Naive thymus-derived CD8-positive, alpha-beta T cell (primary cell): Measurements from ENCODE around the gene NRN1. TPM values are rescaled to one million over a fixed set of nuclear protein-coding genes. Genes with fewer than 3 reads are reported as not detected.

Experiments
- ATAC-seq, 2 donors: fragments of 150-1000 bp; cut with Tn5 transposase in 1 of 2; sonication (Bioruptor Pico), chemical (Tn5 transposase) in 1 of 2; 1 replicate in 1 of 2; 2 replicates in 1 of 2; pipeline ENCODE4 v1.10.0; 2021; ENCODE audit warnings: mild to moderate bottlenecking in 2 of 2, moderate library complexity in 2 of 2
- POLR2A ChIA-PET: fragments of 350-600 bp; sonication (Branson Sonifier 250); formaldehyde crosslinking; loops from one replicate; lab custom pipeline; 2021; ENCODE audit warnings: antibody characterized with exemption; lab: Charles Lee
- DNase-seq, 10 donors: peaks; one replicate each; pipeline versions ENCODE4 v3.0.0 to v3.0.0-alpha.2; 2020 to 2022
- H3K27ac Mint-ChIP-seq, 10 donors: one replicate each; pipeline ENCODE4 v1.8.0; 2020 to 2022; ENCODE audit warnings: mild to moderate bottlenecking in 10 of 10, mixed read lengths in 10 of 10, moderate library complexity in 4 of 10, inconsistent platforms in 1 of 10
- H3K27me3 Mint-ChIP-seq, 5 donors: one replicate each; pipeline ENCODE4 v1.8.0; 2021 to 2022; ENCODE audit warnings: mixed read lengths in 5 of 5
- H3K36me3 Mint-ChIP-seq, 3 donors: one replicate each; pipeline ENCODE4 v1.8.0; 2020 to 2022; ENCODE audit warnings: mixed read lengths in 3 of 3, mild to moderate bottlenecking in 2 of 3, inconsistent platforms in 1 of 3
- H3K4me1 Mint-ChIP-seq, 4 donors: one replicate each; pipeline ENCODE4 v1.8.0; 2021 to 2022; ENCODE audit warnings: mixed read lengths in 4 of 4
- H3K4me3 Mint-ChIP-seq, 10 donors: one replicate each; pipeline ENCODE4 v1.8.0; 2020 to 2022; ENCODE audit warnings: mild to moderate bottlenecking in 10 of 10, mixed read lengths in 10 of 10, moderate library complexity in 6 of 10, inconsistent platforms in 1 of 10
- H3K9me3 Mint-ChIP-seq, 9 donors: one replicate each; pipeline ENCODE4 v1.8.0; 2020 to 2022; ENCODE audit warnings: mixed read lengths in 9 of 9, mild to moderate bottlenecking in 3 of 9, inconsistent platforms in 1 of 9, moderate library complexity in 1 of 9
- polyA plus RNA-seq, 3 donors: library from polyadenylated mRNA; unstranded; fragments of 300-500 nt; fragmentation: Illumina TruSeq; gene quantifications; one replicate each; pipeline ENCODE4 v1.2.3, GENCODE V29; 2021
- total RNA-seq, 8 experiments: library from RNA in 2 of 8; stranded (reverse) in 2 of 8; gene quantifications; one replicate each; pipeline ENCODE4 v1.2.3 and lab custom pipeline; 2021 to 2026

Gene NRN1
- total and polyA plus RNA-seq, 5 experiments from 2014 or later = 0.11 to 0.65 (median 0.13) TPM; not detected in 2

DNA sequence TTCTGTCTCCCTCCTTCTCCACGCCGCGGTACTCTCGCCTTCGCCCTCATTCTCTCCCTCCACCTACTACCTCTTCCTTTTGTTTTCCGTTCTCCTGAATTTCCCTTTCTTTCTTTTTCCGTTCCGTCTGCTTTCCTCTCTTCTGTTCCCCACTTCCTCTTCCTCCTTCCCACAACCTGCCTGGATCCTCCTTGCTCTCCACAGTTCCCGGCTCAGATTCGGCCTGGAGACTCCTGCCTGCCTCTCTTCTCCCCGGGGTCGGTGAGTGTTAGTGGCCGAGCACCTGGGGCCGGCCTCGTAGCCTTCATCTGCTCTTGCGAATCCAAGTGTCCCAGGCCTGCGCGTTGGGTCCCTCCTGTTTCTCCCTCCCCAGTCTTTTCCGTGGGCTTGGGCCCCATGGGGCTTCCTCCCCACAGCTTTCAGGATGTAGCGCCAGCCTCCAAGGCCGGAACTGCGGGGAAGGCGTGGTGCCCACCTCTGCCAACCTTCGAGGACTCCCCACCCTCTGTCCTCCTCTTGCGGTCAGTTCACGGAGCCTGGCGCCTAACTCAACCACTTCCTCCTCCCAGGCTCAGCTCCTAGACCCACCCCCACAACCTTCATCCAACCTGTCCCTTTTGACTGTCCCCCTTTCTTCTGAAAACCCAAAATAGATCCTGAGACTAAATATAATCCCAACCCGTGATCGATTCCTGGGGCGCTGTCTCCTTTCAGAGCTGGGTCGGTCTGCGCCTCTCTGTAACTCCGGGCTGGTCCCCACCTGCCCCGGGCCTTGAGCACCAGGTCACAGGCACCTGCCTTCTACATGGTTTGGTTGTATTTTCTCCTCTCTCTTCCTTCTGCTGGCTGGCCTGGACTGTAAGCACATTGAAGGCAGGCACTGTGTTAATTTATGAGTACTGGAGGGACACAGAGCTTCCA, 6.8 kb downstream of the NRN1 start:
- no peak for ATAC-seq
- peaks cover 49 to 90% (median 75%) of the 10 kb centered on the region in 4 donors for H3K4me1 Mint-ChIP-seq
- H3K9me3 Mint-ChIP-seq = peaks cover 0 to 35% (median 9%) of the 10 kb centered on the region in 9 donors
- POLR2A ChIA-PET = no interaction called here
- H3K27me3 Mint-ChIP-seq = peaks cover 61 to 98% (median 75%) of the 10 kb centered on the region in 5 donors
- H3K4me3 Mint-ChIP-seq = peak overlapping the region; percentile 15 to 73 (median 42)
- DNase-seq = peak in 2 of 10 donors; percentile 12
- peaks cover 2 to 27% (median 15%) of the 10 kb centered on the region in 3 donors for H3K36me3 Mint-ChIP-seq
- peak overlapping the region in 5 of 10 donors; percentile 13 to 78 (median 70) for H3K27ac Mint-ChIP-seq

GRCh38 chr6:5998711-5999687, 7.7 kb downstream of the NRN1 start:
- Mint-ChIP-seq H3K4me3 (peak overlapping the region; percentile 12 to 87 (median 66)), H3K9me3 (peaks cover 0 to 31% (median 9%) of the 10 kb centered on the region in 9 donors)
- POLR2A ChIA-PET = interaction anchor here (1.7 kb wide), 1 partner anchor 13 kb away, joined by 4 read pairs; no protein-coding TSS in a partner anchor

GRCh38 chr6:5998236-5998635, 8.5 kb downstream of the NRN1 start:
- no peak for ATAC-seq
- H3K36me3 Mint-ChIP-seq = peaks cover 4 to 33% (median 16%) of the 10 kb centered on the region in 3 donors
- peak in 1 of 10 donors; percentile 19 for DNase-seq
- peak overlapping the region; percentile 3 to 93 (median 72) for H3K4me3 Mint-ChIP-seq
- H3K27ac Mint-ChIP-seq = peak overlapping the region in 3 of 10 donors; percentile 37 to 60 (median 48)
- H3K4me1 Mint-ChIP-seq = peaks cover 47 to 87% (median 75%) of the 10 kb centered on the region in 4 donors
- peaks cover 0 to 32% (median 14%) of the 10 kb centered on the region in 9 donors for H3K9me3 Mint-ChIP-seq
- H3K27me3 Mint-ChIP-seq = peaks cover 71 to 100% (median 79%) of the 10 kb centered on the region in 5 donors
- POLR2A ChIA-PET = interaction anchor here (0.7 to 1.7 kb wide), 2 partner anchors 9 to 12 kb away, joined by 3 to 4 read pairs; no protein-coding TSS in a partner anchor

More at GRCh38 chr6:5998711-5999687, 7.7 kb downstream of the NRN1 start:
- Mint-ChIP-seq H3K27me3 (peaks cover 65 to 98% (median 74%) of the 10 kb centered on the region in 5 donors), H3K27ac (peak overlapping the region in 4 of 10 donors; percentile 41 to 80 (median 65)), H3K4me1 (peaks cover 46 to 87% (median 74%) of the 10 kb centered on the region in 4 donors), H3K36me3 (peaks cover 2 to 30% (median 10%) of the 10 kb centered on the region in 3 donors)
- DNase-seq (peak in 3 of 10 donors; percentile 22 to 30 (median 23)), ATAC-seq (peak in 1 of 2 donors; percentile 11)

DNA sequence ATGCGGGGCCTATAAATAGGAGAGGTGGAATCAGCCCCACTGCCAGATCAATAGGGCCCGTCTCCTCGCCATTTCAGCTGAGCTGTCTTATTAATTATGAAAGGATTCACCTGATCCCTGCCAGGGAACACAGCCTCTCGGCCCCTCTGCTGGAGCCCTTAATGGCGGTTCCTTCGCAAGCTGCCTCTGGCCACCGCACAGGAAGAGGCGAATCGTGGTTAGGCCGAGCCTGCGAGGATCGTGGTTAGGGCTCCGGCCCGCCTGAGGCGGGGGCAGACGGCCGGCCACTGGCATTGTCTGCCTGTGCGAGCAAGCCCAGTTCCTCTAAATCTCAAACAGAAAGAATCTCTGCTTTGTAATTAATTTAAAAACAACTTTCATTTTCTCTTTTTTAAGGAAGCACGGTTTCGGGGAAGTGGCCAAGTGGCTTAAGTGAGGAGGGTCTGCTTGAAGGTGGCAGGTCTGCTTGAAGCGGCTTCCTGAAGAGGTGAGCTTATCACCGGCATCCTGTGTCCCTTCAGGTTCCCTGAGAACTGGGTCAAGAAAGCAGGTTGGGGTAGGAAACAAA, 9.2 kb downstream of the NRN1 start:
- peak overlapping the region; percentile 70 to 95 (median 88) for H3K4me3 Mint-ChIP-seq
- peaks cover 70 to 100% (median 82%) of the 10 kb centered on the region in 5 donors for H3K27me3 Mint-ChIP-seq
- H3K4me1 Mint-ChIP-seq = peaks cover 43 to 80% (median 68%) of the 10 kb centered on the region in 4 donors
- ATAC-seq (no peak), DNase-seq (peak in 3 of 10 donors; percentile 26 to 37 (median 30))
- POLR2A ChIA-PET = interaction anchor here (0.7 to 1.7 kb wide), 2 partner anchors 8 to 11 kb away, joined by 3 to 4 read pairs; no protein-coding TSS in a partner anchor
- H3K36me3 Mint-ChIP-seq = peaks cover 4 to 30% (median 17%) of the 10 kb centered on the region in 3 donors
- peak overlapping the region in 1 of 10 donors; percentile 48 for H3K27ac Mint-ChIP-seq
- peaks cover 0 to 27% (median 15%) of the 10 kb centered on the region in 9 donors for H3K9me3 Mint-ChIP-seq

GRCh38 chr6:5996714-5997419, 9.9 kb downstream of the NRN1 start:
- H3K4me1 Mint-ChIP-seq = peaks cover 43 to 74% (median 63%) of the 10 kb centered on the region in 4 donors
- peak overlapping the region; percentile 83 to 95 (median 90) for H3K4me3 Mint-ChIP-seq
- H3K27ac Mint-ChIP-seq = peak overlapping the region in 6 of 10 donors; percentile 13 to 72 (median 53)
- H3K9me3 Mint-ChIP-seq = peaks cover 0 to 27% (median 15%) of the 10 kb centered on the region in 9 donors
- peaks cover 73 to 100% (median 86%) of the 10 kb centered on the region in 5 donors for H3K27me3 Mint-ChIP-seq
- DNase-seq (peak in 4 of 10 donors; percentile 11 to 43 (median 38)), ATAC-seq (peak; percentile 29 to 34)
- H3K36me3 Mint-ChIP-seq = peaks cover 4 to 30% (median 17%) of the 10 kb centered on the region in 3 donors
- POLR2A ChIA-PET = interaction anchor here (1.7 kb wide), 1 partner anchor 11 kb away, joined by 4 read pairs; no protein-coding TSS in a partner anchor

DNA sequence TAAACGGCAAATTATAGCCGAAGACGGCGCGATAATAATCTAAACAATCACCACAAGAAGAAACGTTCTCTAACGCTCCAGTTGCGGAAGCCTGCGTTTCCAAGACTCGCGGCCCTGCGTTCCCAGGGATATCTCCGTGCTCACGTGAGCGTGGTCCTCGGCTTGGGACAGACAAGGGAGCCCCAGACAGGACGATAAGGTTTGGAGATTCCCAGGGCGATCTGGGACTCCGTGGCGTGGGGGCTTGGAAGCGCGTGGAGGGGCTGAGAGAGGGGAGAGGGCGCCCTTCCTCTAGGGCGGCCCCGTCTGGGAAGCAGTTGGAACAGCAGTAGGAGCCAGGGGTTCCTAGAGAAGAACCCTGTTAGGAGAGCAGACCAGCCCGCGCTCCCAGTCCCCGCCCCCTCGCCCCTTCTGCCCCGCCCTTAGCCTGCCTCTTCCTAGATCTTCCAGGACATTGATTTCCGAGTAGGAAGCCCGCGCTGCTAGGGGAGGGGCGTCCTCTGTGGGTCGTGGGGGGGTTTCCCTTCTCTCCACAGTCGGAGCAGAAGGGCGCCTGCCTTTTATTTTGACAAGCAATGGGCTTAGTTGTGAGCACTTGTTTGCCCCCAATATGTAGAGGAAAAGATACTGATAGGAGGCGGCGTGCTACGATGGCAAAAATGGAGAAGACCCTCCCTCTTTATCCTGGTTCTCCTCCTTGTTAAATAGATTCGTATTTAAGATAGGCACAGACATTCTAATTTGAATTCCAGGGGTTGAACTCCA, 10.6 kb downstream of the NRN1 start:
- Mint-ChIP-seq H3K27me3 (peaks cover 67 to 100% (median 82%) of the 10 kb centered on the region in 5 donors), H3K27ac (peak overlapping the region in 7 of 10 donors; percentile 13 to 72 (median 63)), H3K9me3 (peaks cover 0 to 27% (median 15%) of the 10 kb centered on the region in 9 donors), H3K36me3 (peaks cover 4 to 30% (median 17%) of the 10 kb centered on the region in 3 donors), H3K4me1 (peaks cover 39 to 66% (median 57%) of the 10 kb centered on the region in 4 donors), H3K4me3 (peak overlapping the region; percentile 83 to 95 (median 90))
- POLR2A ChIA-PET = interaction anchor here (0.7 kb wide), 1 partner anchor 331 kb away, joined by 3 read pairs; no protein-coding TSS in a partner anchor
- DNase-seq (peak in 3 of 10 donors; percentile 13 to 30 (median 30)), ATAC-seq (peak; percentile 28 to 41)

- DNase-seq (peak in 2 of 10 donors; percentile 29), ATAC-seq (peak in 1 of 2 donors; percentile 6)
- Mint-ChIP-seq H3K4me1 (peaks cover 39 to 66% (median 57%) of the 10 kb centered on the region in 4 donors), H3K4me3 (peak overlapping the region; percentile 59 to 95 (median 86)), H3K9me3 (peaks cover 0 to 27% (median 15%) of the 10 kb centered on the region in 9 donors), H3K27ac (peak overlapping the region in 4 of 10 donors; percentile 35 to 71 (median 62)), H3K27me3 (peaks cover 63 to 100% (median 80%) of the 10 kb centered on the region in 5 donors), H3K36me3 (peaks cover 4 to 30% (median 17%) of the 10 kb centered on the region in 3 donors)
- POLR2A ChIA-PET = interaction anchor here (0.7 to 1.1 kb wide), 2 partner anchors 14 to 332 kb away, joined by 3 read pairs; no protein-coding TSS in a partner anchor
Measured at GRCh38 chr6:5995658-5995948, 11.1 kb downstream of the NRN1 start.

GRCh38 chr6:5994999-5995657, 11.6 kb downstream of the NRN1 start:
- H3K36me3 Mint-ChIP-seq = peaks cover 4 to 26% (median 17%) of the 10 kb centered on the region in 3 donors
- peak overlapping the region in 9 of 10 donors; percentile 59 to 95 (median 87) for H3K4me3 Mint-ChIP-seq
- peaks cover 60 to 96% (median 76%) of the 10 kb centered on the region in 5 donors for H3K27me3 Mint-ChIP-seq
- peaks cover 0 to 24% (median 11%) of the 10 kb centered on the region in 9 donors for H3K9me3 Mint-ChIP-seq
- peaks cover 37 to 63% (median 54%) of the 10 kb centered on the region in 4 donors for H3K4me1 Mint-ChIP-seq
- DNase-seq (no peak), ATAC-seq (no peak)
- H3K27ac Mint-ChIP-seq = peak overlapping the region in 3 of 10 donors; percentile 57 to 71 (median 67)
- POLR2A ChIA-PET = interaction anchor here (0.7 to 1.3 kb wide), 4 partner anchors 8 to 332 kb away, joined by 3 read pairs; no protein-coding TSS in a partner anchor

GRCh38 chr6:5994234-5994998, 12.3 kb downstream of the NRN1 start:
- peaks cover 0 to 19% (median 8%) of the 10 kb centered on the region in 9 donors for H3K9me3 Mint-ChIP-seq
- ATAC-seq = peak in 1 of 2 donors; percentile 34
- POLR2A ChIA-PET = interaction anchor here (1.0 to 1.3 kb wide), 3 partner anchors 9 to 15 kb away, joined by 3 read pairs; no protein-coding TSS in a partner anchor
- no peak for DNase-seq
- H3K27me3 Mint-ChIP-seq = peaks cover 53 to 95% (median 75%) of the 10 kb centered on the region in 5 donors
- peaks cover 4 to 19% (median 17%) of the 10 kb centered on the region in 3 donors for H3K36me3 Mint-ChIP-seq
- H3K4me1 Mint-ChIP-seq = peaks cover 30 to 56% (median 47%) of the 10 kb centered on the region in 4 donors
- H3K27ac Mint-ChIP-seq = no peak overlapping the region
- H3K4me3 Mint-ChIP-seq = peak overlapping the region in 9 of 10 donors; percentile 18 to 95 (median 61)
